ENCODE data around the gene NDRG4.

NDRG4 gene

DNA sequence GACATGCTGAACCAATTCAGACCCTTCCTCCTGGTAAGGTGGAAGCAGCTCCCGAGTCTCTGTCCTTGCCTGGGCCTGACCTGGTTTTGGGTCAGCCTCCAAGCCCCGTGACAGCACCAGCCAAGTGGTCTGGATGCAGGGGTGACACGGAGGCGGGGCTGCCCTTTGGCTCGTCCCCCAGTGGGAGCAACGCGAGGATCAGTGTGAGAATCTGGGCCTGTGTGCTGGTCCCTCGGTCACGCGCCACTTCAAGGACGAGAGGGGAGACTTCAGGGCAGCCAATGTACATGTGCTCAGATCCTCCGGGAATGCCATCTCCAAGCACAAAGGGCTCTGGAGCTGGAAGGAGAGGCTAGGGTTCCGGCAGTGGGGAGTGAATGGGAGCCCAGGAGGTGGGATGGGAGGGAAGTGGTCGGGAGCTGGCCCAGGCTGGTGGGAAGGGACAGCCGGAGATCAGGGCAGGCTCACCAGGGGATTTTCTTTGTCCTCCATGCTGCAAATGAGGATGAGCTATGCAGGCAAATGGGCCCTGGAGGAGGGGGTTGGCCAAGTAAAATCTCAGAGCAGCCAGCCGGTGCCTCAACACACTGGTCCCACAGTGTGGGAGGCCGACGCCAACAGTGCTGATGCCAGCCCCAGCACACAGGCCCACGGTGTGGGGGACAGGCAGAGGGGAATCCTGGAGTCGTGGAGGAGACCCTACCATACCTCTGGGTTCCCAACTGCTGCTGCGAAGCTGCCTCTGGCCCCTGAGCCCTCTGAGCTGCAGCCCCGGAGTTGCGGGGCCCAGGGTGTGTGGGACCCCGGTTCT, 4.2 kb upstream of the NDRG4 start:
- DNase-seq (ENCODE audit: low read depth), result no peak

GRCh38 chr16:58497468-58497867, 2.5 kb upstream of the NDRG4 start:
- no peak for DNase-seq (ENCODE audit: low read depth)

- DNase-seq (ENCODE audit: low read depth), result no peak
These were observed 2.0 kb upstream of the NDRG4 start for GRCh38 chr16:58497935-58498334.

DNA sequence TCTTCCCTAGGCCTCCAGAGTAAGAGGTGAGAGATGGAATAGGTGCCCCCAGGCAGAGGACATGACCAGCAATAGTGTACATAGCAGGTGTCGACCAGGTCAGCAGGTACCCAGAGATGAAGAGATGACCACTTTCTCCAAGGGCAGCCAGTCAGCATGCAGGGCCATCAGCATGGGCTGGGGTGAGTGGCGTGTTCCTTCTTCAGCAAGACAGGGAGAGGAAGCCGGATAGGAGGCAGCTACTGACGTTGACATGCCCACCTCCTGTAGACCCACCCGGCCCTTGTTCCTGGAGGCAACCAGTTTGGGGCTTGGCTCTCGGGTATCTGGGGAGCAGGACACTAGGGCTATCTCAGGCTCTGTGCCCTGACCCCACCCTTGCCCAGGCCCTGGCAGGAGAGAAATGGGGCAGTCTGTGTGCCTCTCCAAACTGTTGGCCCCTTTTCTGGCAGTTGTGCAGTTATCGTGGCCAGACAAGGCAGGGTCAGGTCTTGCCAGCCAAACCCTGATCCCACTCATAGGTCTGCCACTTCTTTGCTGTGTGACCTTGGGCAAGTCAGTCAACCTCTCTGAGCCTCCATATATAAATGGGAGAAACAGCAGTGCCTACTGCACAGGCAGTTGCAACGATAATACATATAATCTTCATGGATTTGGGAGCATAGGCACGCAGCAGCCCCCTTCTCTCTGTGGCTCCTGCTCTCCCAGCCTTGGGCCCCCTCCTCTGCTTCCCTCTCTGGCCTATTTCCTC, 1.4 kb upstream of the NDRG4 start:
- no peak for DNase-seq (ENCODE audit: low read depth)

DNA sequence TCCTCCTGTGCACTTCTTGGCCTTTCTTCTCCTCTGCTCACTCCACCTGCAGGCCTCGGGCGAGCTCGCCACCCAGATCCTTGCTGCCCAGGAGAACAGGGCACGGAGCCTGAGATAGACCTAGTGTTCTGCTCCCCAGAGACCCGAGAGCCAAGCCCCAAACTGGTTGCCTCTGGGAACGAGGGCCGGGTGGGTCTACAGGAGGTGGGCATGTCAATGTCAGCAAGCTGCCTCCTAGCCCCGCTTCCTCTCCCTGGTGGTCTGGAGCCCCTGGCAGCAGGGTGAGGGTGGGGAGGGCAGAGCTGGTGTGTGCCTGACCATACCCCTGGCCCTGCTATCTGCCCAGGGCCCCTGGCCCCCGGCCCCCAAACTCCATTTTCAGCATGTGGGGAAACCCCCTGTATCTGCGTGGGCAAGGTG, 841 bp upstream of the NDRG4 start:
- DNase-seq (ENCODE audit: low read depth), result no peak

DNA sequence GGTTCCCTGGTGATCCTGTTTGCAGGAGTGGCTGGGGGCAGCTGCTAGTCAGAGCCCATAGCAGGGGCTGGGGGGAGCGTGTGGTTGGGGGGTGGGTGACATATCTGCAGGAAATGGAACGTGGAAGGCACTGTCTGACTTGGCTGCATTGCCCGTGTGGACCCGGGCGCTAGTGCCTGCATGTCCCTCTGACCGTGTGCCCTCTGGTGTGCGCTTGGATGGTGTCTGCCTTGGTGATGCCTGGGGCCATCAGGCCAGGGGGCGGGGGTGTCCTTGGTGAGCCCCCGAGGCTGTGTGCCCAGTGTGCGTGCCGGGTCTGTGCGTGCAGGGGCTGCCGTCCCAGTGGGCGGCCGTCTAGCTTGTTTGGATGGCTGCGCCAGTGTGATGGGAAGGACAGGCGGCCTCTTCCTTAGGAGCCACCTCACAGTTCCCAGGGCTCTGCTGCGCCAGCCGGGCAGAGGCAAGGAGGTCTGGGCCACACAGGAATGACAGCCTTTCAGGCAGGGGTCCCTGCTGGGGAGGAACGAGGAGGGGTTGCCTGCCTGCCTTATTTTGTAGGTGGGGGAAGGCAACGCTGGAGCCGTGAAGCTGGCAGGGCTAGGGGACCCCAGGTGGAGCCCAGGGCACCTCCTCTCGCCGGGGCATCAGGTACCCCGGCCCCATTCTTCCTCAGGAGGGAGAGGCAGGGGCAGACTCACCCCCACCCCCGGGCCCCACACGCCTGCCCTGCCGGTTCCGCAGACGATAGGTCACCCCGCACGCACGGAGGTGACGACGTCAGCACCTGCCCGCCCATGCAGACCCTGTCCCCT, 693 bp downstream of the NDRG4 start:
- DNase-seq (ENCODE audit: low read depth), result no peak

GRCh38 chr16:58501242-58502131, 1.5 kb downstream of the NDRG4 start:
- DNase-seq (ENCODE audit: low read depth), result peak; percentile 27

DNA sequence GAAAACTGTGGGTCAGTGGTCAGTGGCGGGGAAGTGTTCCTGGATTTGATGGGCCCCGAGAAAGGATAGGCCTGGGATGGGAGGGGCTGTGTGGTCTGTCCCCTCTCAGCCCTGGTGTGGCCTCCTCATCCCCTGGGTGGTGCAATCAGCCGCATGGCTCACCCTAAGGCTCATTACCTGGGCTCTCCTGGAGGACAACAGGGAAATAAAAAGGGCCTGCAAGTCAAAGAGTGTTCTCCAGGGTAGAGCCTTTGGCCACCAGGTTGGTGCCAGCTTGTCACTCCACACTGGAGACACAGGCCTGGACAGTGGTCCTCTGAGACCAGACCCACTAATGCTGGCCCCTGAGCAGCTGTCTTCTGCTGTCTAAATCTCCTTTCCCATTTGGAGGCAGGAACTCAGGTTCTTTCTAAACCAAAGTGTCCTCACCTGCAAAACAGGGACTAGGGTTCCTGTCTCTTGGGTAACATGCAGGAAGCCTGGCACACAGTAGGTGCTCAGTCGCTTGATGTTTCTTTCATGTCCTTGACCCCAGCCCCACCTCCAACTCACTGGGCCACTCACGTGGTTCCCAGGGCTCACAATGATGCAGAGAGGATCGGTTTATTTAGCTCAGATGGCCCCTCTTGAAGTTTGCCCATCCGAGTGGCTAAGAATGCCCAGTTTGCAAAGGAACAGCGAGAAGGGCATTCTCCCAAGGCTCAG, 2.4 kb downstream of the NDRG4 start:
- no peak for DNase-seq (ENCODE audit: low read depth)

- DNase-seq (ENCODE audit: low read depth), result no peak
These were observed 3.4 kb downstream of the NDRG4 start for GRCh38 chr16:58503166-58503862.

GRCh38 chr16:58503863-58504688, 4.1 kb downstream of the NDRG4 start:
- DNase-seq (ENCODE audit: low read depth), result no peak

- no peak for DNase-seq (ENCODE audit: low read depth)
These were observed 6.6 kb downstream of the NDRG4 start for GRCh38 chr16:58506241-58507194.

DNA sequence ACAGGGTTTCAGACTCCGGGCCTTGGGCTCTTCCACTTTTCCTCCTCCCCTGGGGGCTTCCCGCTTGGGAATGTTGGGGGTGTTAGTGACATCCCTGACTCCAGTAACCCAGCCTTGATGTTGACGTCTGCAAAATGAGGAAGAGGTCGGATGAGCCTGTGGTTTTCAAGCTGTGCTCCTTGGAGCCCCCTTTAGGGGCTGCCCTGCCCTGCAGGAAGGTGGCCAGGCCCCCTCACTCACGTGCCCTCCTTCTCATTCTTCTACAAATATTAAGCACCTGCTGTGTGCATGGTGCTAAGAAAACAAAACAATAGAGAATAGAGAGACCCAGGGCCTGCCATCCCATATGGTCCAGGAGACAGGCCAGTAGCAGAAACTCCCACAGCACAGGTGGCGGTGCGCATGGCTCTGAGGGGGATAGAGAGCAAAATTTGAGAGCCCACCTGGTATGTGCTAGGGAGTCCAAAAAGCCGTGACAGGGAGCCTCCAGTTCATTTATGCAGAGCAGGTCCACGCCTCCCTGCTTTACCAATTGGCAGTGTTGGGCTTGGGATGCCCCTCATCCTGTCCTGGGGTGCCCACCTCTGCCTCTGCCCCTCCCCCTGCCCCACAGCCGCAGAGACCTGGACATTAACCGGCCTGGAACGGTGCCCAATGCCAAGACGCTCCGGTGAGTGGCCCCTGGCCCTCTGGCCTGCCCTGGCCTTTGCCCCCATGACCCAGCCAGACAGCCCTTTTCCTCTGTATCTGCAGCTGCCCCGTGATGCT, 7.4 kb downstream of the NDRG4 start:
- DNase-seq (ENCODE audit: low read depth), result no peak

- DNase-seq (ENCODE audit: low read depth), result no peak
These were observed 8.2 kb downstream of the NDRG4 start for GRCh38 chr16:58507963-58508670.

DNA sequence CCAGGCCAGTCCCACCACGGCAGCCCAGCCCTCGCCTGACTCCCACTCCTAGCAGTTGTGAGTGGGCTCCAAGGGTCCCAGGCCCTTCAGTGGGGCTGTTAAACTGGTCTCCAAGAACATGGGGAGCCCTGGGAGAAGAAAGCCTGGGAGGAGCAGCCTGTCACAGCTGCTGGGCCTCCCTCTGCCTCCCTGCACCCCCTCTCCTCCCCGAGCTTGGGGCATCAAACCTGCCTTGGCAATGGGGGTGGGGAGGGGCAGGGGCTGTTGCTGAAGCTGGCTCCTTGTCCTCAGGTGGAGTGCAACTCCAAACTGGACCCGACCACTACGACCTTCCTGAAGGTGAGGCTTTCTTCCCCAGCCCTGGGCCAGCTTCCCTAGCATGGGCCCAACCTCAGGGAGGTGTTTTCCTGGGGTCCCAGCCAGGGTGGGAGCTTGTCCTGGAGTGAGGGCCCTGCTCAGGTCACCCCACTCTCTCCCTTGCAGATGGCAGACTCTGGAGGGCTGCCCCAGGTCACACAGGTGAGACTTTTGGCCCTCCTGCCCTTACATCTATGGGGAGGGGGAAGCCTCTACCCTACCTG, 8.8 kb downstream of the NDRG4 start:
- DNase-seq (ENCODE audit: low read depth), result no peak

- DNase-seq (ENCODE audit: low read depth), result no peak
These were observed 9.5 kb downstream of the NDRG4 start for GRCh38 chr16:58509256-58510096.
